HUES6 (cell line): Measurements from ENCODE around the gene STAMBPL1.

Experiments
- H3K27ac ChIP-seq: 2 replicates; pipeline ENCODE4 v1.7.0; 2013; ENCODE audit warnings: low read depth, mild to moderate bottlenecking, low read length, inconsistent platforms
- H3K27me3 ChIP-seq: 2 replicates; pipeline ENCODE4 v1.6.1; 2013; ENCODE audit warnings: low read length; ENCODE audit not compliant: control insufficient read depth, insufficient read depth
- H3K36me3 ChIP-seq: 2 replicates; pipeline ENCODE4 v1.6.1; 2013; ENCODE audit warnings: low read length; ENCODE audit not compliant: control insufficient read depth, insufficient read depth
- H3K4me1 ChIP-seq: 2 replicates; pipeline ENCODE4 v1.6.1; 2013; ENCODE audit warnings: low read length; ENCODE audit not compliant: control insufficient read depth, insufficient read depth
- H3K4me3 ChIP-seq: 2 replicates; pipeline ENCODE4 v1.5.1; 2013; ENCODE audit warnings: low read depth, low read length
- H3K9ac ChIP-seq: one replicate; pipeline ENCODE4 v1.6.1; 2013; ENCODE audit warnings: mild to moderate bottlenecking, low read length
- H3K9me3 ChIP-seq: 2 replicates; pipeline ENCODE4 v1.6.1; 2013; ENCODE audit warnings: low read depth, low read length; ENCODE audit not compliant: control insufficient read depth, insufficient read depth

The STAMBPL1 gene

GRCh38 chr10:88893611-88894010 is 13.6 kb downstream of the STAMBPL1 start:
- no peak overlapping the region for H3K9ac ChIP-seq
- no peak overlapping the region for H3K4me3 ChIP-seq
- peaks cover 21% of the 10 kb centered on the region for H3K4me1 ChIP-seq
- H3K9me3 ChIP-seq = no peaks in the 10 kb centered on the region
- no peaks in the 10 kb centered on the region; the same call in 1 of the 2 replicates for H3K27me3 ChIP-seq
- no peak overlapping the region for H3K27ac ChIP-seq
- H3K36me3 ChIP-seq = no peaks in the 10 kb centered on the region

GRCh38 chr10:88895250-88895649 is 15.2 kb downstream of the STAMBPL1 start:
- Histone ChIP-seq H3K36me3 (no peaks in the 10 kb centered on the region), H3K4me1 (peaks cover 21% of the 10 kb centered on the region), H3K27ac (no peak overlapping the region), H3K9me3 (no peaks in the 10 kb centered on the region), H3K4me3 (no peak overlapping the region), H3K9ac (no peak overlapping the region), H3K27me3 (no peaks in the 10 kb centered on the region; the same call in 1 of the 2 replicates)

- peaks cover 21% of the 10 kb centered on the region for H3K4me1 ChIP-seq
- H3K4me3 ChIP-seq = no peak overlapping the region
Observed at GRCh38 chr10:88896372-88896993, 16.4 kb downstream of the STAMBPL1 start.

GRCh38 chr10:88896994-88897853 is 17.2 kb downstream of the STAMBPL1 start:
- no peak overlapping the region for H3K4me3 ChIP-seq
- H3K27ac ChIP-seq = no peak overlapping the region
- no peaks in the 10 kb centered on the region for H3K36me3 ChIP-seq
- H3K9me3 ChIP-seq = no peaks in the 10 kb centered on the region
- no peak overlapping the region for H3K9ac ChIP-seq
- H3K27me3 ChIP-seq = no peaks in the 10 kb centered on the region
- peaks cover 19% of the 10 kb centered on the region for H3K4me1 ChIP-seq

More at GRCh38 chr10:88896372-88896993, 16.4 kb downstream of the STAMBPL1 start:
- Histone ChIP-seq H3K27ac (no peak overlapping the region), H3K9me3 (no peaks in the 10 kb centered on the region), H3K36me3 (no peaks in the 10 kb centered on the region), H3K27me3 (no peaks in the 10 kb centered on the region), H3K9ac (no peak overlapping the region)

- H3K4me3 ChIP-seq = no peak overlapping the region
- no peak overlapping the region for H3K9ac ChIP-seq
- H3K4me1 ChIP-seq = peaks cover 15% of the 10 kb centered on the region
- H3K9me3 ChIP-seq = no peaks in the 10 kb centered on the region
- no peaks in the 10 kb centered on the region for H3K36me3 ChIP-seq
- no peaks in the 10 kb centered on the region for H3K27me3 ChIP-seq
- H3K27ac ChIP-seq = no peak overlapping the region
Observed at GRCh38 chr10:88898727-88899126, 18.7 kb downstream of the STAMBPL1 start.

- H3K4me3 ChIP-seq = no peak overlapping the region
- no peaks in the 10 kb centered on the region for H3K36me3 ChIP-seq
- peaks cover 15% of the 10 kb centered on the region for H3K4me1 ChIP-seq
- no peak overlapping the region for H3K9ac ChIP-seq
- H3K9me3 ChIP-seq = no peaks in the 10 kb centered on the region
- H3K27me3 ChIP-seq = no peaks in the 10 kb centered on the region
- no peak overlapping the region for H3K27ac ChIP-seq
Observed at GRCh38 chr10:88899886-88900285, 19.8 kb downstream of the STAMBPL1 start.

GRCh38 chr10:88901206-88901983 is 21.4 kb downstream of the STAMBPL1 start:
- Histone ChIP-seq H3K9ac (no peak overlapping the region), H3K27ac (no peak overlapping the region), H3K36me3 (no peaks in the 10 kb centered on the region)

GRCh38 chr10:88901984-88902789 is 22.1 kb downstream of the STAMBPL1 start:
- H3K27me3 ChIP-seq = no peaks in the 10 kb centered on the region
- H3K9ac ChIP-seq = no peak overlapping the region
- H3K4me3 ChIP-seq = no peak overlapping the region
- no peak overlapping the region for H3K27ac ChIP-seq
- H3K36me3 ChIP-seq = no peaks in the 10 kb centered on the region
- peaks cover 7% of the 10 kb centered on the region for H3K4me1 ChIP-seq
- no peaks in the 10 kb centered on the region for H3K9me3 ChIP-seq

More at GRCh38 chr10:88901206-88901983, 21.4 kb downstream of the STAMBPL1 start:
- no peak overlapping the region for H3K4me3 ChIP-seq
- H3K27me3 ChIP-seq = no peaks in the 10 kb centered on the region
- H3K9me3 ChIP-seq = no peaks in the 10 kb centered on the region
- H3K4me1 ChIP-seq = peaks cover 15% of the 10 kb centered on the region

GRCh38 chr10:88903715-88904114 is 23.7 kb downstream of the STAMBPL1 start:
- no peak overlapping the region for H3K4me3 ChIP-seq
- no peaks in the 10 kb centered on the region for H3K9me3 ChIP-seq
- H3K27ac ChIP-seq = no peak overlapping the region
- H3K36me3 ChIP-seq = no peaks in the 10 kb centered on the region
- no peaks in the 10 kb centered on the region for H3K27me3 ChIP-seq
- no peaks in the 10 kb centered on the region for H3K4me1 ChIP-seq
- no peak overlapping the region for H3K9ac ChIP-seq

GRCh38 chr10:88906921-88907320 is 26.9 kb downstream of the STAMBPL1 start:
- Histone ChIP-seq H3K27ac (no peak overlapping the region), H3K27me3 (no peaks in the 10 kb centered on the region), H3K9ac (no peak overlapping the region), H3K9me3 (no peaks in the 10 kb centered on the region), H3K4me3 (no peak overlapping the region), H3K36me3 (no peaks in the 10 kb centered on the region), H3K4me1 (no peaks in the 10 kb centered on the region)
